Right lung (tissue), 10 donors: ENCODE measurements around the gene OR10X1. TPM values are rescaled to one million over a fixed set of nuclear protein-coding genes. Genes with fewer than 3 reads are reported as not detected.

Experiments
- DNase-seq, 2 donors: peaks; one replicate each; pipeline ENCODE4 v3.0.0-alpha.2; 2013
- long read RNA-seq, 8 donors: transcript quantifications; one replicate each; lab custom pipeline, GENCODE V29; 2026
- polyA plus RNA-seq, 5 donors: library from polyadenylated mRNA; unstranded; fragments of 120-200 nt; gene quantifications; one replicate each; pipeline versions ENCODE4 v1.2.1 to v1.2.3, GENCODE V29; 2013; ENCODE audit warnings: inconsistent platforms in 1 of 5, low replicate concordance in 1 of 5; ENCODE audit not compliant: insufficient read length in 5 of 5, insufficient read depth in 1 of 5

Gene OR10X1
- not detected for polyA plus RNA-seq
- long read RNA-seq, donor 1 = 0 reads
- long read RNA-seq, donor 2 = 0 reads
- long read RNA-seq, donor 3 = 0 reads
- long read RNA-seq, donor 4 = 0 reads
- long read RNA-seq, donor 5 = 0 reads
- long read RNA-seq, donor 6 = 0 reads
- long read RNA-seq, donor 7 = 0 reads
- long read RNA-seq, donor 8 = 0 reads

GRCh38 chr1:158579733-158580132, at the start of gene OR10X1:
Gene OR10X1, minus strand, starts transcription at chr1:158579899. Its CDS starts 0 bp downstream, at chr1:158579899.
- no peak for DNase-seq

GRCh38 chr1:158613764-158614163, 34.1 kb upstream of the OR10X1 start:
- DNase-seq = no peak

GRCh38 chr1:158611916-158612315, 32.2 kb upstream of the OR10X1 start:
- no peak for DNase-seq

GRCh38 chr1:158607296-158607695, 27.6 kb upstream of the OR10X1 start:
- no peak for DNase-seq

- no peak for DNase-seq
Observed at GRCh38 chr1:158604968-158605367, 25.3 kb upstream of the OR10X1 start, which contains the start of gene OR10Z1. Gene OR10Z1, plus strand, starts transcription at chr1:158605268. Its CDS starts 1,171 bp downstream, at chr1:158606439.

- DNase-seq = no peak
Observed at GRCh38 chr1:158600735-158601134, 21.0 kb upstream of the OR10X1 start.

- no peak for DNase-seq
Observed at GRCh38 chr1:158586942-158587341, 7.2 kb upstream of the OR10X1 start.

- DNase-seq = no peak
Observed at GRCh38 chr1:158583962-158584361, 4.3 kb upstream of the OR10X1 start.

GRCh38 chr1:158577561-158577960, 2.1 kb downstream of the OR10X1 start:
- no peak for DNase-seq

- DNase-seq = no peak
Observed at GRCh38 chr1:158572226-158572625, 7.5 kb downstream of the OR10X1 start.

GRCh38 chr1:158570480-158570879, 9.2 kb downstream of the OR10X1 start, which contains the start of gene OR6P1:
Gene OR6P1, minus strand, starts transcription at chr1:158570580. Its CDS starts 6,976 bp downstream, at chr1:158563604.
- DNase-seq = no peak

- no peak for DNase-seq
Observed at GRCh38 chr1:158564608-158565007, 15.1 kb downstream of the OR10X1 start.

- DNase-seq = no peak
Observed at GRCh38 chr1:158563853-158564252, 15.8 kb downstream of the OR10X1 start.

GRCh38 chr1:158559696-158560095, 20.0 kb downstream of the OR10X1 start:
- no peak for DNase-seq

GRCh38 chr1:158554352-158554751, 25.3 kb downstream of the OR10X1 start, which contains the start of gene OR6Y1:
Gene OR6Y1, minus strand, starts transcription at chr1:158554405. Its CDS starts 6,300 bp downstream, at chr1:158548105.
- no peak for DNase-seq

- no peak for DNase-seq
Observed at GRCh38 chr1:158552296-158552695, 27.4 kb downstream of the OR10X1 start.

- DNase-seq = no peak
Observed at GRCh38 chr1:158547533-158547932, 32.2 kb downstream of the OR10X1 start.

GRCh38 chr1:158537609-158538008, 42.1 kb downstream of the OR10X1 start:
- DNase-seq = no peak

GRCh38 chr1:158534496-158534895, 45.2 kb downstream of the OR10X1 start:
- DNase-seq = no peak
